Lung (tissue), 12 donors: ENCODE data around the gene FTSJ3. TPM values are rescaled to one million over a fixed set of nuclear protein-coding genes. Genes with fewer than 3 reads are reported as not detected.
"Not testable (repeated sequence)": the region's sequence is repeated elsewhere in the genome, so short reads cannot be mapped to it uniquely, and the experiment has no call there.

ENCODE experiments used
- ATAC-seq: fragments of 200-7000 bp; cut with Tn5 transposase; one replicate; pipeline ENCODE4 v1.9.1; 2020; ENCODE audit warnings: moderate number of reproducible peaks; ENCODE audit not compliant: insufficient read depth, low FRiP score
- DNase-seq, 3 donors: peaks; one replicate each; pipeline ENCODE4 v3.0.0-alpha.2; 2013 to 2017
- H3K27ac ChIP-seq, 2 donors: one replicate each; pipeline ENCODE4 v1.5.1; 2013; ENCODE audit warnings: mild to moderate bottlenecking in 2 of 2, moderate library complexity in 2 of 2, control low read depth in 1 of 2, inconsistent platforms in 1 of 2, low read depth in 1 of 2, low read length in 1 of 2
- H3K27me3 ChIP-seq, 3 donors: one replicate each; pipeline ENCODE4 v1.5.1; 2013; ENCODE audit warnings: low read length in 2 of 3; ENCODE audit not compliant: control insufficient read depth in 3 of 3, insufficient read depth in 3 of 3
- H3K36me3 ChIP-seq, 4 donors: one replicate each; pipeline ENCODE4 v1.5.1; 2013; ENCODE audit warnings: low read length in 4 of 4, mild to moderate bottlenecking in 1 of 4, moderate library complexity in 1 of 4; ENCODE audit not compliant: control insufficient read depth in 4 of 4, insufficient read depth in 4 of 4
- H3K4me1 ChIP-seq, 5 donors: one replicate each; pipeline ENCODE4 v1.5.1; 2013; ENCODE audit warnings: low read length in 5 of 5, mild to moderate bottlenecking in 2 of 5, moderate library complexity in 1 of 5; ENCODE audit not compliant: control insufficient read depth in 5 of 5, insufficient read depth in 5 of 5
- H3K4me3 ChIP-seq: one replicate; pipeline ENCODE4 v1.5.1; 2013; ENCODE audit warnings: mild to moderate bottlenecking, control low read depth, moderate library complexity
- H3K9ac ChIP-seq, 2 donors: one replicate each; pipeline ENCODE4 v1.5.1; 2013; ENCODE audit warnings: low read length in 2 of 2, control low read depth in 1 of 2; ENCODE audit not compliant: insufficient read depth in 1 of 2
- H3K9me3 ChIP-seq, 4 donors: one replicate each; pipeline ENCODE4 v1.5.1; 2013; ENCODE audit warnings: low read length in 3 of 4, mild to moderate bottlenecking in 1 of 4, moderate library complexity in 1 of 4; ENCODE audit not compliant: control insufficient read depth in 4 of 4, insufficient read depth in 3 of 4
- CTCF ChIP-seq: IDR thresholded peaks from 2 replicates; pipeline ENCODE4 v1.5.1; 2012; ENCODE audit warnings: mild to moderate bottlenecking; ENCODE audit errors: control extremely low read depth, extremely low read depth
- WGBS, 2 donors: extraction: QIAGEN DNeasy Blood & Tissue Kit; methylation state at CpG; one replicate each; pipeline ENCODE4 v1.1.7; 2013; 5-methylcytosine and 5-hydroxymethylcytosine counted together
- polyA plus RNA-seq, 2 donors: library from polyadenylated mRNA; stranded (reverse); fragments of 200-250 nt; gene quantifications; one replicate each; pipeline ENCODE4 v1.2.1, GENCODE V29; 2013
- total RNA-seq, 2 donors: library from RNA; depleted of rRNA in 1 of 2; stranded (reverse); fragments of >200 nt in 1 of 2; gene quantifications; one replicate each; pipeline ENCODE4 v1.2.1, GENCODE V29; 2014 to 2021
- donor health status: control.
- donor health status: control.
- donor health status: Bipolar disorder and iron deficiency.
- donor health status: healthy.
- donor health status: DM: yes; HTN: yes; CAD: no.

The FTSJ3 gene
- total and polyA plus RNA-seq, 4 donors: 15.4 to 39.8 (median 29.6) TPM

- not testable (repeated sequence) for ATAC-seq, H3K36me3 ChIP-seq, H3K27ac ChIP-seq, H3K9me3 ChIP-seq, H3K9ac ChIP-seq, H3K4me1 ChIP-seq, H3K4me3 ChIP-seq, H3K27me3 ChIP-seq
- 51 to 69% methylated on average over 9 of the region's 9 CpGs for WGBS, 2 donors
- peak in 1 of 3 donors; percentile 22 for DNase-seq
Observed at GRCh38 chr17:63869491-63870291, 42.2 kb upstream of the FTSJ3 start.

- H3K9ac ChIP-seq, DNase-seq, H3K36me3 ChIP-seq, H3K27ac ChIP-seq, H3K27me3 ChIP-seq, H3K9me3 ChIP-seq, H3K4me3 ChIP-seq, ATAC-seq, H3K4me1 ChIP-seq: not testable (repeated sequence)
- WGBS, 2 donors: 77 to 79% methylated on average over 7 of the region's 7 CpGs
Observed at GRCh38 chr17:63866625-63867024, 39.2 kb upstream of the FTSJ3 start.

GRCh38 chr17:63859257-63859656 lies 31.8 kb upstream of the FTSJ3 start:
- no peak for TF ChIP-seq CTCF
- no peaks in the 10 kb centered on the region for H3K4me1 ChIP-seq
- no peak overlapping the region for H3K27ac ChIP-seq
- no peak overlapping the region for H3K4me3 ChIP-seq
- H3K36me3 ChIP-seq: no peaks in the 10 kb centered on the region
- H3K27me3 ChIP-seq: peaks cover 0 to 3% (median 0%) of the 10 kb centered on the region in 3 donors
- ATAC-seq (no peak), DNase-seq (no peak)
- 83 to 87% methylated on average over 3 of the region's 3 CpGs for WGBS, 2 donors
- no peak overlapping the region for H3K9ac ChIP-seq
- no peaks in the 10 kb centered on the region for H3K9me3 ChIP-seq

- not testable (repeated sequence) for DNase-seq, H3K9ac ChIP-seq, H3K27me3 ChIP-seq, ATAC-seq, H3K27ac ChIP-seq, H3K9me3 ChIP-seq, H3K4me1 ChIP-seq, H3K4me3 ChIP-seq, H3K36me3 ChIP-seq
- 91 to 94% methylated on average over 8 of the region's 8 CpGs for WGBS, 2 donors
Observed at GRCh38 chr17:63856425-63856824, 29.0 kb upstream of the FTSJ3 start.

- DNase-seq (no peak), ATAC-seq (no peak)
- Histone ChIP-seq H3K4me3 (no peak overlapping the region), H3K36me3 (no peaks in the 10 kb centered on the region), H3K9ac (no peak overlapping the region), H3K27ac (no peak overlapping the region), H3K9me3 (no peaks in the 10 kb centered on the region), H3K27me3 (peaks cover 0 to 1% (median 0%) of the 10 kb centered on the region in 3 donors), H3K4me1 (no peaks in the 10 kb centered on the region)
- 93 to 94% methylated on average over 8 of the region's 8 CpGs for WGBS, 2 donors
- TF ChIP-seq CTCF: no peak
Observed at GRCh38 chr17:63855185-63855584, 27.7 kb upstream of the FTSJ3 start.
